Measurements from ENCODE around the gene MBD3.
A peak's percentile ranks its signal among the peaks of the same experiment; 100 is the strongest.

Gene MBD3

GRCh38 chr19:1626417-1627010 is 33.8 kb upstream of the MBD3 start:
- no peak for DNase-seq (ENCODE audit: insufficient read length, low spot score)
- no peak for TF ChIP-seq POLR2A (IDR thresholded peaks at IDR 0.05; ENCODE audit: low read depth, low read length)
- FAIRE-seq = no peak

DNA sequence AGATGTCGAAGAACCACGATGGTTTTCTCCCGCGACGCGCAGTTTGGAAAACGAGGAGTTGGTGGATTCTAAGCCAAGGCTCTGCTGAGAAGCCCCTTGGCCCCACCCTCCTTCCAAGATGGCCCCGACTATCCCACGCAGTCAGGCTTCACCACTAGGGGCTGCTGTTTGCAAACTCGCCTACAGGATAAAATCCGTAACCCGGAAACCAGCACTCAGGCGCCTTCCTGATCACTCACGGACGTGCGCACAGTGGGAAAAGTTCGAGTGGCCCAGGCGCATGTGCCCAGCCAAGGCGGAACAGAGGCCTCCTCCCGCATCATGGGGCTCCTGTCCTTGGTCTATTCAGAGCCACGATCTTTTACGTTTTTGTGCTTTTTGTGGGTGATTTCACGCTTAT is 31.8 kb upstream of the MBD3 start:
- FAIRE-seq (no peak), DNase-seq (ENCODE audit: insufficient read length, low spot score) (peak; percentile 54)
- TF ChIP-seq POLR2A (IDR thresholded peaks at IDR 0.05; ENCODE audit: low read depth, low read length) = no peak

DNA sequence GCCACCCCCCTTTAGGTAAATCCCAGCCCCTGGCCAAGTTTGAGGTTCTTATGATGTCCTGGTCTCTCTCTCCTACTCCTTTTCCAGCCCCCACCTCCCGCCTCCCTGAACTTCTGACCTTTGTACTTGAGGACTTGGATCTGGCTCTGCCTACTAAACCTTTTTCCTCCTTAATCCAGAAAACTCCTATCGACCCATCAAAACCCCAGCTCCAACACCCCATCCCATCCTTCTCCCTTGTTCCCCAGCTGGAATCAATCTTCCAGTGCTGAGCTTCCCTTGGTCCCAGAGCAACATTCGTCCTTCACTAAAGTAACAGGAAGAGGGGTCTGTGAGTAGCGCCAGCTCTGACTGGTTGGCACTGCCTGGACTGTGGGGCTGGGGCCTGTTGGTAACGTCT is 29.9 kb upstream of the MBD3 start:
- TF ChIP-seq POLR2A (IDR thresholded peaks at IDR 0.05; ENCODE audit: low read depth, low read length) = no peak
- no peak for FAIRE-seq
- no peak for DNase-seq (ENCODE audit: insufficient read length, low spot score)

GRCh38 chr19:1622007-1622406 is 29.3 kb upstream of the MBD3 start:
- TF ChIP-seq POLR2A (IDR thresholded peaks at IDR 0.05; ENCODE audit: low read depth, low read length) = no peak
- FAIRE-seq = no peak
- DNase-seq (ENCODE audit: insufficient read length, low spot score) = no peak

DNA sequence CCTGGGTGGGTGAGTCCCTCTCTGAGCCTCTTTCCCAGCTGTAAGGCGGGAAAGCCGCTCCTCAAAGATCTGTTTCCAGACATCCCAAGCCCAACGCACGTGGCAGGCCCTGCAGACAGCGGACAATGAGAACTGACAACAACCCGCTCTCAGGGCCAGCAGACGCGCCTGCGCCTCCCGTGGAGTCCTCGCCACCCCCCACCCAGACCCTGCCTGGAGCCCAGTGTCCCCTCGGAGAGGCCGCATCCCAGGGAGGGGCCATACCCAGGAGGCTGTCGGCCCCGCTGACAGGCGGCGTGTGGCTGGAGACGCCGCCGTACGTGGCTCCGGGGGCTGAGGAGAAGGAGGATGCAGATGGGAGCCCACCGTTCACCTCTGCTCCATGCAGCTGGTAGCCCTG is 28.9 kb upstream of the MBD3 start:
- no peak for DNase-seq (ENCODE audit: insufficient read length, low spot score)
- FAIRE-seq = no peak
- no peak for TF ChIP-seq POLR2A (IDR thresholded peaks at IDR 0.05; ENCODE audit: low read depth, low read length)

DNA sequence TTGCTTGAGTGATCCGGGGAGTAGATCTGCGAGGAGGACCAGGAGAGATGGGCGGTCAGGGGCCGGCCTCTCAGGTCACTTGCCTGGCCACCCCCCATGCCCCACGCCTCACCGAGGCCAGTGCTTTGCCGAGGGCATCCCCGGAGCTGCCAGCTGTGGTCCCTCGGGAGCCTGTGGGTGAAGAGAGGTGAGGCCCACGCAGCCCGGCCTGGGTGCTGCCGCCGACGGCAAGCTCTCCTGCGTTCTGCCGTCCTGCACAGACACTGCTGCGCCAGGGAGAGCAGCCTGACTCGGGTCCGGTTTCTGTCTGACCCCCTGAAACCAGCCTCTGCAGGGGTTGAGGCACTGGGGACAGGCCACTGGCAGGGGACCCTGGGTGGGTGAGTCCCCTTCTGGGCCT is 28.4 kb upstream of the MBD3 start:
- FAIRE-seq (no peak), DNase-seq (ENCODE audit: insufficient read length, low spot score) (no peak)
- no peak for TF ChIP-seq POLR2A (IDR thresholded peaks at IDR 0.05; ENCODE audit: low read depth, low read length)

DNA sequence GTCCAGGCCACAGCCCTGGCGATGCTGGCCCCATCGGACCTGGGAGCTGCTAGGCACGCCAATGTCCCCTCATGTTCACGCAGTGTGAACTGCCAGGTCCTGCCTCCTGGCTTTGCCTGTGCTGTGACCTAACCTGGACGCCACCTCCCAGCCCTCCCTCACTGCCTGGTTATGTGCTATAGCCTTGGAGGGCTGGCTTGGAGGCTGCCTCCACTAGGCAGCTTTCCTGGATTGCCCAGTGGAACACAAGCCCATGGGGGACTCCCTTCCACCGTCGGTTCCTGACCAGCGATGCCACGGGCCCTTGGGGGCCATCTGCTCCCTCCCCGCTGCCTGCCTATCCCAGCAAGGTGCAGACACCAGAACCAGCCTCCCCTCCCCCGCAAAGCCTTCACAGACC is 27.8 kb upstream of the MBD3 start:
- FAIRE-seq (no peak), DNase-seq (ENCODE audit: insufficient read length, low spot score) (no peak)
- TF ChIP-seq POLR2A (IDR thresholded peaks at IDR 0.05; ENCODE audit: low read depth, low read length) = no peak

DNA sequence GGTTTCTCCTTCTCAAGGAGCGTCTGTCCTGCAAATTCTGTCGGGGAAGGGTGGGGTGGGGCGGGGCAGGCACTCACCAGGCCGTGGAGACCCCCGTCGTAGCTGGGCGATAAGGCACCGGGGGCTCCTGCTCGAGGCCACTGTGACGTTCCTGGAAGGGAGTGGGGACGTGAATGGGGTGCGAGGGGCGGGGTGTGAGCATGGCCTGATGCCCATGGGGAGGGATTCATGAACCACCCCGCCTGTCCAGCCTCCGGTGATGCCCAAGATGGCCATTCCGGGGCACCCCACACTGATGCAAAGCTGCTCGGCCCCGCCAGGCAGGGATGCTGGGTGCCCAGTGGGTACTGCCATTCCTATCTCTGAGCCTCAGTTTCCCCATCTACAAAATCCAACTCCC is 27.0 kb upstream of the MBD3 start:
- FAIRE-seq = no peak
- no peak for TF ChIP-seq POLR2A (IDR thresholded peaks at IDR 0.05; ENCODE audit: low read depth, low read length)

GRCh38 chr19:1619094-1619439 is 26.4 kb upstream of the MBD3 start:
- FAIRE-seq = no peak
- DNase-seq (ENCODE audit: insufficient read length, low spot score) = no peak
- no peak for TF ChIP-seq POLR2A (IDR thresholded peaks at IDR 0.05; ENCODE audit: low read depth, low read length)

More for the DNA sequence above, 27.0 kb upstream of the MBD3 start:
- DNase-seq (ENCODE audit: insufficient read length, low spot score) = no peak

- DNase-seq (ENCODE audit: insufficient read length, low spot score) (peak; percentile 61), FAIRE-seq (no peak)
- no peak for TF ChIP-seq POLR2A (IDR thresholded peaks at IDR 0.05; ENCODE audit: low read depth, low read length)
These were observed 25.8 kb upstream of the MBD3 start for GRCh38 chr19:1618157-1619093.

DNA sequence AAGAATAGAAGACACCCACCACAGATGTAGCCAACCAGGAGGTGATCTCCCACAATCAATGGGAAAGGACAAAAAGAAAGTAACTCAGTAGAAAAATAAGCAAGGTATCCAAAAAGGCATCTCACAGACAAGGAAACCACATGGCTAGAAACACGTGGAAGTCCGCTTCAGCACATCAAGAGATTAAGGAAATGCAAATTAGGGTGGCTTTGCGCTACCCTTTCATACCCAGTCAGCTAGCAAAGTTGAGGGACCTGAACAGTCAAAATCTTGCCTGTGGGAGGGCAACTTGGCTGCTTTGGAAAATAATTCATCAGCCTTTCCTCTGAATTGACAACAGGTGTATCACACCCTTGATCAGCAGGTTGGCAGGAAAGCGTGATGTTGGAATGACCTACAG is 24.2 kb upstream of the MBD3 start:
- TF ChIP-seq POLR2A (IDR thresholded peaks at IDR 0.05; ENCODE audit: low read depth, low read length) = no peak
- FAIRE-seq (no peak), DNase-seq (ENCODE audit: insufficient read length, low spot score) (no peak)

GRCh38 chr19:1616396-1616795 is 23.7 kb upstream of the MBD3 start:
- no peak for FAIRE-seq
- no peak for TF ChIP-seq POLR2A (IDR thresholded peaks at IDR 0.05; ENCODE audit: low read depth, low read length)
- DNase-seq (ENCODE audit: insufficient read length, low spot score) = no peak

DNA sequence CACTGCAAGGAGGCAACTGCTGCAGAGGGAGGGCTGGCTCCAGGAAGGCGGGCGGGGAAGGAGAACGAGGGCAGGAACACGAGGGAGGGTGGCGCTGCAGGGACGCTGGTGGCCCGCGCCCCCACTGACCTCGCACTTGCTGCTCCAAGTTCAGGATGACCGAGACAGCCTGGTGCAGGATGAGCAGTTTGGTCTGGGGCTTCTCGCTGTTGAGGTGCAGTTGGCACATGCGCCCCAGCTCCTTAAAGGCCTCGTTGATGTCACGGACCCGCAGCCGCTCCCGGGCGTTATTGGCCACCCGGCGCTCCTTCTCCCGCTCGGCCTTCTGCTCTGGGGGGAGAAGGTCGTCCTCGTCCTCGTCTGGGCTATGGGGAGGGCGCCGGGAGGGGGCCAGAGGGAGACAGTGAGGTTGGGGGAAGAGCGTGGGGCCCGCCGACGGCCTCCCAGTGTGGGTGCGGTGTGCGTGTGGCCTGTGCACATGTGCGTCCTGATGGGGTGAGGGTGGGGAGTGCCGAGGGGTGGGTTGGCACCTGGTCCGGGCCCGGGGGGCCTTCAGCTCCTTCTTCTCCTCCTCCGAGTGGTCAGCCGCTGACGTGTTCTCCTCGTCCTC is 22.6 kb upstream of the MBD3 start:
- FAIRE-seq (no peak), DNase-seq (ENCODE audit: insufficient read length, low spot score) (no peak)
- TF ChIP-seq POLR2A (IDR thresholded peaks at IDR 0.05; ENCODE audit: low read depth, low read length) = no peak

GRCh38 chr19:1613808-1614570 is 21.3 kb upstream of the MBD3 start:
- DNase-seq (ENCODE audit: insufficient read length, low spot score) (no peak), FAIRE-seq (no peak)
- no peak for TF ChIP-seq POLR2A (IDR thresholded peaks at IDR 0.05; ENCODE audit: low read depth, low read length)

Measured in H54 (cell line).